ENCODE results near the gene GPER1. TPM values are rescaled to one million over a fixed set of nuclear protein-coding genes. Genes with fewer than 3 reads are reported as not detected.

The GPER1 gene
- total RNA-seq, 1 experiment from 2014 or later: not detected

- H3K36me3 Mint-ChIP-seq (ENCODE audit: insufficient read depth in 1 of 3, low read depth in 3 of 3): peaks cover 6 to 21% (median 19%) of the 10 kb centered on the region in 3 experiments
- Histone ChIP-seq H2BK20ac (ENCODE audit: low read depth, low read length, poor library complexity, severe bottlenecking) (no peak overlapping the region), H2BK120ac (ENCODE audit: low read depth, low read length, poor library complexity, severe bottlenecking) (no peak overlapping the region), H2AFZ (ENCODE audit: low read length) (no peak overlapping the region), H2BK5ac (ENCODE audit: insufficient read length, low read length) (no peak overlapping the region), H3K4me2 (ENCODE audit: insufficient read depth, insufficient read length, low read length) (no peak overlapping the region), H3K79me1 (ENCODE audit: insufficient read depth, low read depth, low read length, poor library complexity, severe bottlenecking) (peaks cover 3% of the 10 kb centered on the region), H3K27ac (ENCODE audit: insufficient read length, low read depth, low read length) (no peak overlapping the region), H3K56ac (ENCODE audit: insufficient read length, low read depth, low read length) (no peak overlapping the region), H3K23ac (ENCODE audit: insufficient read length, low read depth, low read length) (no peak overlapping the region), H3K14ac (ENCODE audit: insufficient read depth, low read length) (no peak overlapping the region), H3K18ac (ENCODE audit: insufficient read length, low read depth, low read length) (no peak overlapping the region), H2BK12ac (ENCODE audit: insufficient read length, low read depth, low read length) (no peak overlapping the region), H3K27me3 (ENCODE audit: insufficient read depth, low read length) (no peaks in the 10 kb centered on the region), H3K23me2 (ENCODE audit: insufficient read length, low read depth, low read length, poor library complexity, severe bottlenecking) (no peaks in the 10 kb centered on the region), H3K4me1 (ENCODE audit: insufficient read depth, low read length) (no peaks in the 10 kb centered on the region), H3K9me3 (ENCODE audit: control insufficient read depth, low read depth, low read length) (no peaks in the 10 kb centered on the region), H3K4ac (ENCODE audit: low read depth, low read length) (no peak overlapping the region), H4K8ac (replicated peaks; ENCODE audit: insufficient read length, low read depth, low read length) (no peak overlapping the region), H3K9ac (ENCODE audit: extremely low read depth, insufficient read length, low read length) (no peak overlapping the region), H4K91ac (ENCODE audit: insufficient read length, low read depth, low read length) (no peak overlapping the region), H4K5ac (ENCODE audit: insufficient read length, low read depth, low read length) (no peak overlapping the region), H2AK5ac (ENCODE audit: insufficient read length, low read length) (no peak overlapping the region), H3T11ph (ENCODE audit: low read length) (no peak overlapping the region), H4K20me1 (ENCODE audit: control insufficient read depth, insufficient read depth, insufficient read length) (no peaks in the 10 kb centered on the region), H2BK15ac (ENCODE audit: low read depth, low read length) (no peak overlapping the region), H3K79me2 (ENCODE audit: insufficient read depth, low read length) (peaks cover 6% of the 10 kb centered on the region; the same call in 1 of the 2 replicates)
- H3K27me3 Mint-ChIP-seq (ENCODE audit: low read depth): no peaks in the 10 kb centered on the region
- H3K4me3 Mint-ChIP-seq: no peak overlapping the region
- H3K4me1 Mint-ChIP-seq: peaks cover 13 to 24% of the 10 kb centered on the region in 2 experiments
- H3K9me3 Mint-ChIP-seq: no peaks in the 10 kb centered on the region; a peak in 1 of 5 replicates
- no CpG with 5 or more reads among the region's 11 CpGs for WGBS (ENCODE audit: extremely low coverage, insufficient read length, low lambda C conversion rate)
- H3K27ac Mint-ChIP-seq: no peak overlapping the region; a peak in 3 of 7 replicates
- TF ChIP-seq CTCF (conservative IDR thresholded peaks at IDR 0.05): no peak
- DNase-seq: no peak
Measured at GRCh38 chr7:1124164-1124563, 36.3 kb downstream of the GPER1 start.

Data from H9 (cell line).